MCF 10A (cell line): Measurements from ENCODE around the gene FAM13A. TPM values are rescaled to one million over a fixed set of nuclear protein-coding genes. Genes with fewer than 3 reads are reported as not detected.

Experiments used
- BruUV-seq: library from RNA; stranded (reverse); fragments of 400-500 nt; replicated peaks from 2 replicates; lab custom pipeline; 2021; lab: Mats Ljungman, UMichigan
- CTCF ChIA-PET: fragments of 300-600 bp; sonication (Branson Sonifier 250); formaldehyde crosslinking; extraction: SDS; loops from one replicate; lab custom pipeline; 2021; ENCODE audit warnings: antibody characterized with exemption, inconsistent platforms; lab: Yijun Ruan, JAX
- POLR2A ChIA-PET: fragments of 300-600, 350-650 bp; sonication (Branson Sonifier 250); formaldehyde crosslinking; extraction: SDS; loops from one replicate; lab custom pipeline; 2020; ENCODE audit warnings: antibody characterized with exemption, inconsistent platforms; lab: Yijun Ruan, JAX
- DNase-seq: peaks from one replicate; pipeline ENCODE4 v3.0.0-alpha.2; 2018; ENCODE audit not compliant: unreplicated experiment
- H3K27ac Mint-ChIP-seq: one replicate; pipeline ENCODE4 v1.8.0; 2022; ENCODE audit warnings: mild to moderate bottlenecking, low read depth, mixed read lengths; ENCODE audit not compliant: unreplicated experiment
- H3K27me3 Mint-ChIP-seq: one replicate; pipeline ENCODE4 v1.8.0; 2022; ENCODE audit warnings: mixed read lengths; ENCODE audit not compliant: insufficient read depth, unreplicated experiment
- H3K36me3 Mint-ChIP-seq: one replicate; pipeline ENCODE4 v1.8.0; 2022; ENCODE audit warnings: mild to moderate bottlenecking, moderate library complexity, mixed read lengths; ENCODE audit not compliant: insufficient read depth, unreplicated experiment
- H3K4me1 Mint-ChIP-seq: one replicate; pipeline ENCODE4 v1.8.0; 2022; ENCODE audit warnings: mixed read lengths; ENCODE audit not compliant: insufficient read depth, unreplicated experiment
- H3K4me3 Mint-ChIP-seq: one replicate; pipeline ENCODE4 v1.8.0; 2022; ENCODE audit warnings: mild to moderate bottlenecking, moderate library complexity, mixed read lengths; ENCODE audit not compliant: unreplicated experiment
- H3K9me3 Mint-ChIP-seq: one replicate; pipeline ENCODE4 v1.8.0; 2022; ENCODE audit warnings: mixed read lengths; ENCODE audit not compliant: unreplicated experiment
- CTCF ChIP-seq: fragments of 200-600 bp; IDR thresholded peaks from one replicate; pipeline ENCODE4 v1.8.0; 2022; ENCODE audit warnings: antibody characterized with exemption, mild to moderate bottlenecking; ENCODE audit not compliant: unreplicated experiment
- intact Hi-C: fragments of 100-400 bp; cut with micrococcal nuclease; formaldehyde crosslinking; loops from 2 replicates; pipeline ENCODE4 v1.14.1; 2022
- total RNA-seq: library from RNA; stranded (reverse); gene quantifications from 2 replicates; pipeline ENCODE4 v1.2.3, GENCODE V29; 2022

The FAM13A gene
- total RNA-seq, 1 experiment from 2014 or later = 11.1 TPM

- intact Hi-C loops = loop anchor here (5.0 kb wide), 1 partner anchor 266 kb away; no protein-coding TSS in a partner anchor
- no peak overlapping the region for H3K4me3 Mint-ChIP-seq
- no TSS peak for BruUV-seq
Measured at GRCh38 chr4:88792821-88793220, 264.2 kb downstream of the FAM13A start.

GRCh38 chr4:88792268-88792781 lies 264.7 kb downstream of the FAM13A start:
- Mint-ChIP-seq H3K27me3 (no peaks in the 10 kb centered on the region), H3K4me3 (no peak overlapping the region), H3K27ac (peak overlapping the region; percentile 94), H3K36me3 (peaks cover 4% of the 10 kb centered on the region), H3K9me3 (peaks cover 3% of the 10 kb centered on the region), H3K4me1 (peaks cover 18% of the 10 kb centered on the region)
- CTCF ChIA-PET = interaction anchor here (0.7 to 1.2 kb wide), 3 partner anchors 26 to 87 kb away, joined by 3 to 4 read pairs (median 3); no protein-coding TSS in a partner anchor
- DNase-seq = peak; percentile 77
- POLR2A ChIA-PET = no interaction called here
- intact Hi-C loops = loop anchor here (5.0 kb wide), 1 partner anchor 265 kb away; no protein-coding TSS in a partner anchor
- no TSS peak for BruUV-seq
- no peak for TF ChIP-seq CTCF

More at GRCh38 chr4:88792821-88793220, 264.2 kb downstream of the FAM13A start:
- no peaks in the 10 kb centered on the region for H3K27me3 Mint-ChIP-seq
- TF ChIP-seq CTCF = no peak
- H3K36me3 Mint-ChIP-seq = peaks cover 4% of the 10 kb centered on the region
- DNase-seq = peak; percentile 1
- H3K9me3 Mint-ChIP-seq = peaks cover 8% of the 10 kb centered on the region
- ChIA-PET POLR2A (interaction anchor here (1.1 kb wide), 1 partner anchor 31 kb away, joined by 6 read pairs; no protein-coding TSS in a partner anchor), CTCF (interaction anchor here (1.2 kb wide), 1 partner anchor 87 kb away, joined by 4 read pairs; no protein-coding TSS in a partner anchor)
- peak overlapping the region; percentile 94 for H3K27ac Mint-ChIP-seq
- H3K4me1 Mint-ChIP-seq = peaks cover 18% of the 10 kb centered on the region

GRCh38 chr4:88791274-88791673 lies 265.7 kb downstream of the FAM13A start:
- H3K36me3 Mint-ChIP-seq = peaks cover 4% of the 10 kb centered on the region
- intact Hi-C loops = loop anchor here (5.0 kb wide), 1 partner anchor 264 kb away; no protein-coding TSS in a partner anchor
- no peaks in the 10 kb centered on the region for H3K9me3 Mint-ChIP-seq
- DNase-seq = peak; percentile 21
- peak; percentile 25 for TF ChIP-seq CTCF
- no TSS peak for BruUV-seq
- H3K27me3 Mint-ChIP-seq = no peaks in the 10 kb centered on the region
- peaks cover 18% of the 10 kb centered on the region for H3K4me1 Mint-ChIP-seq
- ChIA-PET CTCF (interaction anchor here (0.6 to 0.9 kb wide), 3 partner anchors 26 to 233 kb away, joined by 3 read pairs; no protein-coding TSS in a partner anchor), POLR2A (interaction anchor here (0.6 kb wide), 1 partner anchor 179 kb away, joined by 3 read pairs; no protein-coding TSS in a partner anchor)
- no peak overlapping the region for H3K4me3 Mint-ChIP-seq
- H3K27ac Mint-ChIP-seq = peak overlapping the region; percentile 94

- Mint-ChIP-seq H3K36me3 (peaks cover 4% of the 10 kb centered on the region), H3K4me3 (no peak overlapping the region), H3K27me3 (no peaks in the 10 kb centered on the region), H3K4me1 (peaks cover 18% of the 10 kb centered on the region), H3K27ac (no peak overlapping the region), H3K9me3 (no peaks in the 10 kb centered on the region)
- intact Hi-C loops = no loop called here
- no peak for TF ChIP-seq CTCF
- CTCF ChIA-PET = interaction anchor here (0.7 to 1.1 kb wide), 4 partner anchors 29 to 235 kb away, joined by 3 to 5 read pairs (median 4); no protein-coding TSS in a partner anchor
- POLR2A ChIA-PET = no interaction called here
- no TSS peak for BruUV-seq
- DNase-seq = no peak
Measured at GRCh38 chr4:88788895-88789294, 268.1 kb downstream of the FAM13A start.
